Calu3 (cell line): ENCODE results near the gene CTF1. TPM values are rescaled to one million over a fixed set of nuclear protein-coding genes. Genes with fewer than 3 reads are reported as not detected.

Experiments
- BruUV-seq: library from RNA; stranded (reverse); fragments of 400-500 nt; replicated peaks from 2 replicates; lab custom pipeline; 2021; lab: Mats Ljungman, UMichigan
- CTCF ChIA-PET: fragments of 300-600 bp; sonication (Branson Sonifier 250); formaldehyde crosslinking; loops from one replicate; lab custom pipeline; 2022; ENCODE audit warnings: antibody characterized with exemption; lab: Charles Lee
- DNase-seq: peaks from one replicate; pipeline ENCODE4 v3.0.0; 2022
- H3K27ac Mint-ChIP-seq: one replicate; pipeline ENCODE4 v1.8.0; 2022; ENCODE audit warnings: mixed read lengths; ENCODE audit not compliant: unreplicated experiment
- H3K27me3 Mint-ChIP-seq: one replicate; pipeline ENCODE4 v1.8.0; 2022; ENCODE audit warnings: mixed read lengths; ENCODE audit not compliant: unreplicated experiment
- H3K36me3 Mint-ChIP-seq: one replicate; pipeline ENCODE4 v1.8.0; 2022; ENCODE audit warnings: mild to moderate bottlenecking, moderate library complexity, mixed read lengths; ENCODE audit not compliant: insufficient read depth, unreplicated experiment
- H3K4me1 Mint-ChIP-seq: one replicate; pipeline ENCODE4 v1.8.0; 2022; ENCODE audit warnings: mild to moderate bottlenecking, low read depth, mixed read lengths; ENCODE audit not compliant: unreplicated experiment
- H3K4me3 Mint-ChIP-seq: one replicate; pipeline ENCODE4 v1.8.0; 2022; ENCODE audit warnings: mild to moderate bottlenecking, low read depth, moderate library complexity, mixed read lengths; ENCODE audit not compliant: unreplicated experiment
- H3K9me3 Mint-ChIP-seq: one replicate; pipeline ENCODE4 v1.8.0; 2022; ENCODE audit warnings: low read depth, mixed read lengths; ENCODE audit not compliant: unreplicated experiment
- intact Hi-C: fragments of 100-400 bp; cut with micrococcal nuclease; formaldehyde crosslinking; loops from one replicate; pipeline ENCODE4 v1.10.0; 2022; ENCODE audit not compliant: unreplicated experiment
- total RNA-seq: library from RNA; stranded (reverse); gene quantifications from 2 replicates; pipeline ENCODE4 v1.2.3, GENCODE V29; 2022
- TF ChIP-seq, protein P1 (sequence below): fragments of 200-600 bp; IDR thresholded peaks from one replicate; pipeline ENCODE4 v1.8.0; 2022; ENCODE audit warnings: antibody characterized with exemption; ENCODE audit not compliant: unreplicated experiment

Gene CTF1
- total RNA-seq, 1 experiment from 2014 or later = 1.9 TPM

- CTCF ChIA-PET = interaction anchor here (1.4 kb wide), 1 partner anchor 38 kb away, joined by 3 read pairs; no protein-coding TSS in a partner anchor
- intact Hi-C loops = loop anchor here (5.0 kb wide), 1 partner anchor 89 kb away; the partner anchor contains the start of gene ZNF629
- peaks cover 16% of the 10 kb centered on the region for H3K4me1 Mint-ChIP-seq
- no TSS peak for BruUV-seq
- TF ChIP-seq, protein P1, sequence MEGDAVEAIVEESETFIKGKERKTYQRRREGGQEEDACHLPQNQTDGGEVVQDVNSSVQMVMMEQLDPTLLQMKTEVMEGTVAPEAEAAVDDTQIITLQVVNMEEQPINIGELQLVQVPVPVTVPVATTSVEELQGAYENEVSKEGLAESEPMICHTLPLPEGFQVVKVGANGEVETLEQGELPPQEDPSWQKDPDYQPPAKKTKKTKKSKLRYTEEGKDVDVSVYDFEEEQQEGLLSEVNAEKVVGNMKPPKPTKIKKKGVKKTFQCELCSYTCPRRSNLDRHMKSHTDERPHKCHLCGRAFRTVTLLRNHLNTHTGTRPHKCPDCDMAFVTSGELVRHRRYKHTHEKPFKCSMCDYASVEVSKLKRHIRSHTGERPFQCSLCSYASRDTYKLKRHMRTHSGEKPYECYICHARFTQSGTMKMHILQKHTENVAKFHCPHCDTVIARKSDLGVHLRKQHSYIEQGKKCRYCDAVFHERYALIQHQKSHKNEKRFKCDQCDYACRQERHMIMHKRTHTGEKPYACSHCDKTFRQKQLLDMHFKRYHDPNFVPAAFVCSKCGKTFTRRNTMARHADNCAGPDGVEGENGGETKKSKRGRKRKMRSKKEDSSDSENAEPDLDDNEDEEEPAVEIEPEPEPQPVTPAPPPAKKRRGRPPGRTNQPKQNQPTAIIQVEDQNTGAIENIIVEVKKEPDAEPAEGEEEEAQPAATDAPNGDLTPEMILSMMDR = no peak
- peak overlapping the region; percentile 80 for H3K27ac Mint-ChIP-seq
- no peaks in the 10 kb centered on the region for H3K9me3 Mint-ChIP-seq
- DNase-seq = no peak
- peak overlapping the region; percentile 97 for H3K4me3 Mint-ChIP-seq
- no peaks in the 10 kb centered on the region for H3K27me3 Mint-ChIP-seq
- peaks cover 31% of the 10 kb centered on the region for H3K36me3 Mint-ChIP-seq
These were observed 20.3 kb upstream of the CTF1 start for GRCh38 chr16:30875871-30876801.

DNA sequence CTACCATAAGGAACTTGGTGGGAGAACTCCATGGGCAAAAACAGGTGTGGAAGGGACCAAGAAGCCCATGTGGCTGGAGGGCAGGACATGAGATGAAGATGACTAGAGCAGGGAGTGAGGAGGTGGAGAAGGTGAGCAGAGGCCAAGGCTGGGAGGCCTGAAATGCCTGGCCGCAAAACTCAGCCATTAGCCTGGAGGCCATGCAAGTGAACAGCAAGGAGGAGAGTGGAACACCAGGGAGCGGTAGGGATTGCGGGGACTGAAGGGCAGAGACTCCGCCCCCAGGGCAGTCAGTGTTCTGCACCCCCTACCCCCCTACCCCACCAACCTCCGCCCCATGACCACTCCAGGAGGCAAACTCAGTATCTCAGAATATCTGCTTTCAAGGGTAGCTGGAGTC is 19.5 kb upstream of the CTF1 start:
- intact Hi-C loops = loop anchor here (5.0 kb wide), 1 partner anchor 90 kb away; the partner anchor contains the start of gene ZNF629
- no peak overlapping the region for H3K27ac Mint-ChIP-seq
- DNase-seq = no peak
- no peaks in the 10 kb centered on the region for H3K27me3 Mint-ChIP-seq
- peak overlapping the region; percentile 97 for H3K4me3 Mint-ChIP-seq
- TF ChIP-seq, protein P1 = no peak
- BruUV-seq = no TSS peak
- peaks cover 35% of the 10 kb centered on the region for H3K36me3 Mint-ChIP-seq
- H3K9me3 Mint-ChIP-seq = no peaks in the 10 kb centered on the region
- H3K4me1 Mint-ChIP-seq = peaks cover 16% of the 10 kb centered on the region
- CTCF ChIA-PET = interaction anchor here (0.6 to 1.6 kb wide), 5 partner anchors 20 to 1966 kb away, joined by 3 to 5 read pairs (median 5); no protein-coding TSS in a partner anchor

DNA sequence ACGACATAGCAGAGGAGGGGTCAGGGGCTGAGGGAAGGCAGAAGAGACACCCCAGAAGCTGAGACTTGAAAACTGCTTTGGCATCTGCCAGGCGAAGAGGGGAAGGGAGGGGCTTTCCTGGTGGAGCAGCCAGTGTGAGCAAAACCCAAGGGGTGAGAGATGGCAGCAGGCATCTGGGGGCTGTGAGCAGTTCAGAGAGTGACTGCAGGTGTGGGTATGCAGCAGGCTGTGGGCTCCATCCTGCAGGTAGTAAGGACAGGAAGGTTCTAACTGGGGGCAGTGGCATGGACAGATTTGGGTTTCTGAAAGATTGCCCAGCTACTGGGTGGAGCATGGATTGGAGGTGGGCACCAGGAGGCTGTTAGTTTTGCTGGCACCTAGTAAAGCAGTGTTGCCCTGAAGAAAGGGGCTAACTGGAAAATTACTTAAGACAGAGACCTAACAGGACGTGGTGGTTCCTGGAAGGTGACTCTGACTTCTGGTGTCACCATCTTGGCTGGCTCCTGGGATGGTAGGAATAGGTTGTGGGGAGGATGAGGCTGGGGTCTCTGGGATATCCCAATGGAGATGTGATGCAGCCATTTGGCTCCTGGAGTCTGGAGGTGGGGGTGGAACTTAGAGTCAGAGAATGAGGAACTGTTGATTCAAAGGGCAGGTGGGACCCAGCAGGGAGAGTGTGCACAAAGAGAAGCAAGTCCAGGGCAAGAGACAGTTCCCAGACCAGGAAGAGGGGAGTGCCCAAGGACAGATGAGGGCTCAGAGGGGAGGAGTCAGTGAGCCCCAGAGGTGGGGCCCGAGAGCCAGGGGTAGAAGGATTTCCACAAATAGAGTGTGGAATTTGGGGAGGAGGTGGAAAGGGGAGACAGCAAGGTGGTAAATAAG is 13.7 kb upstream of the CTF1 start:
- intact Hi-C loops = no loop called here

More for the DNA sequence above, 13.7 kb upstream of the CTF1 start:
- BruUV-seq = no TSS peak
- Mint-ChIP-seq H3K36me3 (peaks cover 4% of the 10 kb centered on the region), H3K27me3 (no peaks in the 10 kb centered on the region), H3K4me1 (peaks cover 8% of the 10 kb centered on the region), H3K27ac (no peak overlapping the region), H3K4me3 (no peak overlapping the region), H3K9me3 (no peaks in the 10 kb centered on the region)
- DNase-seq = no peak
- TF ChIP-seq, protein P1 = no peak
- CTCF ChIA-PET = no interaction called here
